HG03520 (cell line): Measurements from ENCODE around the gene PARD3B.

Experiments used
- ATAC-seq: cut with Tn5 transposase; IDR thresholded peaks from one replicate; pipeline ENCODE4 v1.9.1; 2021; ENCODE audit warnings: mild to moderate bottlenecking, moderate library complexity; ENCODE audit not compliant: unreplicated experiment

The PARD3B gene

DNA sequence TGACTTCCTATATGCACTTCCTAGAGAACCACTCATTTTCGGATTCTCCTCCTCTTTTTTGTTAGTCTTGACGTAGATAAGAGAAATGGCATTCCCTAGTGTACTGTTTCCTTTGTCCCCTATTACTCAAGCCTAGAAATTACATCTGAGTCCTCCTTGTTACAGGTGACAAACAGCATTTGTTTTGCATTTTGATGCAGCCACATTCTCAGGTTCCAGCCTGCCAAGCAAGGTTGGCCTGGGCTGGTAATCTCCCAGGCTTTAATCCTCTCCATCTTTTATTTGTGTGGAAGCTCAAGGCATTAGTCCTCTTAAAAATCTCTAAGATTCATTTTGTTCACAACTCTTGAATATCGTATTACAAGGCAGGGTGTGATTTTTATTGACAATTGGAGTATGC is 819.0 kb downstream of the PARD3B start:
- no peak for ATAC-seq

DNA sequence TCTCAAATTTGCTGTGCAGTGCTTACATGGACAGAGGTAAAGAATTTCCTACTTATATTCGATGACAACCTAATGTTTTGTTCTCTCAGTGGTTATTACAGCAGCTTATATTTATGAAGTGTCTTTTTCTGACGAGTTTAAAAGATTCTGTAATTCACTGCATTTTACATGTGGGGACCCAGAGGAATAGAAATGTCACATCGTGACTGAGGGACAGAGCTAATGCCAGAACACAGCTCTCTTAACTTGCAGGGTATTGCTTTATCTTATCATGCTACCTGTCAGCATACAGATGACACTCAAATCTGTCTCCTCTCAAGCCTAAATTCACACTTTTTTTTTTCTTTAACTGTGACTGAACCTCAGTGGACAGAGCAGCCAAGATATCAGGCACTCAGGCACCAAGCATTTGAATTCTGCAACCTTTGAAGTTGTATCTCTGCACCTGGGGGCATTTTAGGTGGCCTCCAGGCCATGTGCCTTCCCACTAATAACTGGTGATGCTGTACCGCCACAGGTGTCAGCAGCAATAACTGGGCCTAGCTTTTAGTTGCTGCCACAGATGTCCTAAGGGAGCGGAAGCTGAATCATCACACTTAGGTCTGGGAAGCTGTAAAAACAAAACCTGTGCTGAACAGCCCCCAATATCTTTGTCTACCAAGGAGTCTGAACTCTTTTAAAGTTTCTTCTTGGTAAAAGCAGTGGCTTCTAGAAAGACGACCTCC is 821.2 kb downstream of the PARD3B start:
- no peak for ATAC-seq

DNA sequence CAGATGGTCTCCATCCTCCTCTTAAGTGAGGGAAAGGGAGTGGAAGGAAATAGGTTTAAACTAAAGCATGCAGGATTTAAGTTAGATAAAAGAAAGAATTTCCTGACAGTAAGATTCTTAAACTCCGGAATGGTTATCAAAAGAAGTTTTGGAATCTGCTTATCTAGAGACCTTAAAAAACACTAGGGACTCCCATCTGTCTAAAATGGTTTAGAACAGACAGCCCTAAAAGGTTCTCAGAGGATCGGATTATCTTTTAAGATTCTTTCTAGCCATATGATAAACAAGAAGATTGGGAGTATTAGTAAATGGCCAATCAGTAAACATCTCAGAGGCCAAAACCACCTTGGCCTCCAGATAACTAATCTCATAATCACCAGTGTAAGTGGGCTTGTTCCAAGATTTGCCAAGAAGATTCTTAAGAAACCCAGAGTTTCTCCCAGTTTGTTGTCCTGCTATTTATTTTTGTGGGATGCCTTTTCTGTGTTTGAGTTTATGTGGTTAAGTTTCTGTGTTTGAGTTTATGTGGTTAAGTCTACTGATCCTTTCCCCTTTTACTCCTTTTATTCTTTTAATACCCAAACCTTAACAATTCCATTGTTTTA is 822.2 kb downstream of the PARD3B start:
- no peak for ATAC-seq

DNA sequence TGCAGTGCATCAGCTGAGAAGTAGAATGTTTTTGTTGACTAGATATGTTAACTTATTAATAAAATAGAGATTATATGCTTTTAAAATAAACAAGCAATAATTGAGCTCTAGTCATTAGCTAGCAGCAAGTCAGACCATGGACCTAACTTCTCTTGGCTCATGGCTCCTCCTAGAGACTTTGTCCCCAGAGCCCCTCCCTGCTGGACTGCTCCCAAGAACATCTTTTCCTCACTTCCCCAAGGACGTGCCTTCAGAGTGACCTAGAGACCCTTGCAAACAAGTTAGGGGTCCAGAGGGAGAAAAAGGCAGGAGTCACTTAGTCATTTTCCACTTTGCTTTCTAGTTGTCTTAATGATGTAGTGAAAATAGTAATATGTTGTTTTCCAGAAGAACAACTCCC is 824.5 kb downstream of the PARD3B start:
- ATAC-seq, result no peak

DNA sequence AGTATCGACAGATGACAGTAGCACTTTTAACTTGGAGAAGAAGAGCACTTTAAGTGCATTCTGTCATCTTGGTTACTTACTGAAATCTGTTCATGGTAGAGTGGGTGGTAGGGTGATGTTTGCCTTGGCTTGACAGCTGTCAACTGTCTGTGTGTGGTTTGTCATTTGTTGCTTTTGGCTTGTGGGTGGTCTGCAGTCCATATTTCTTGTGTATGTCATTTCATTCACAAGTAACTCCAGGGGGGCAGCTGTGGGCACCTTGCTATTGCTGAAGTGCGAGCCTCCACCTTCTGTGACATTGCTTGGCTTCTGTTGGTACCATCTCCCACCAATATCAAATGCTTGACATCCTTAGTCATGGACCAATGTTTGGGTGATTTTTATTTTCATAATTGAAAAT is 825.5 kb downstream of the PARD3B start:
- no peak for ATAC-seq

DNA sequence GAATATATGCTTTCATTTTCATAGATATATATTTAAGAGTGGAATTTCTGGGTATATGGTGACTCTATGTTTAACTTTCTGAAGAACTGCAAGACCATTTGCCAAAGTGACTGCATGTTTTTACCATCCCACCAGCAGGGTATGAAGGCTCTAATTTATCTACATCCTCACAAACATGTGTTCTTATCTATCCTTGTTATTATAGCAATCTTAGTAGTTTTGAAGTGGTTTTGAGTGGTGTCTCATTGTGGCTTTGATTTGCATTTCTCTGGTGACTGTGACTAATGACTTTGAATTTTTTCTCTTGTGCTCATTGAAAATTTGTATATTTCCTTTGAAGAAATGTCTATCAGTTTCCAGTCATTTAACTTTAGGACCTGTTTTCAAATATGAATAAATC is 826.9 kb downstream of the PARD3B start:
- ATAC-seq, result no peak

DNA sequence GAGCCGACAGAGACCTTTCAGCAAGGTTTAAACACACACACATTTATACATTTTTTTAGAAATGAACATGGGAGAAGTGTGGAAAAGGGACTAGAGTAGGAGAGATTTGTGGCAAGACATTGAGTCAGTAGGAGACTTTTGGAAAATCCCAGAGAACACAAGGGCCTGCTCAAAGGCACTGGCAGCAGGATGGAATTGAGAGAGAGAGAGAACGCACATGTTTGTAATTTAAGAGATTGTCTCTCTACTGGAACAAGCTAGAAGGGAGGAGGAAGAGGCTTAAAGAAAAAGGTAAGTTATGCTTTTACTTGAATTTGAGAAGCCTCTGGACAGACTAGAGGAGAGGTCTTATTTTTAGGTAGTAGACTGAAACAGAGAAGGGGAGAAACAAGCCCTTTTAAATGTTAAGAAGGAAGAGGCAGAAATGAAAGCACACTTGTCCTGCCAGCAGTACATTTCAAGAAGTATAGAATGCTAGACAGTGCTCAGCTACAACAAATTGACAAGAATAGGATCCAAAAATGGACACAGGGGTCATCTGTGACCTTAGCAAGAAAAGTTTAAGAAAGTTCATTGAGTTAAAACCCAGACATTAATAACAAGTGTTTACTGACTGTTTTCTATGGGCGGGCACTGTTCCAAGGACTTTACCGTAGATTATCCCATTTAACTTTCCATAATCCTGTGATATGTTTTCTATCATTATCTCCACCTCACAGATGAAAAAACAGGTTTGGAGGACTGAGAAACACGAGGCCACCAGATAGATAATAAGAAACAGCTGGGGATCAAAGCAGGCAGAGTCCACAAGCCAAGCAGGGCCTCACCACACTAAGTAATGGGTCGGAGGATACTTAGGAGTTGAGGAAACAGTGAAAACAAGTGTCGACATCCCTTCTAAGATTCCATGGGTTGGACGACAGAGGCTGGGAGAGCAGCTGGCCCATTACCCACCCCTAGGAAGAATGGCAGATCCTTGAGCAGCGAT is 830.5 kb downstream of the PARD3B start:
- no peak for ATAC-seq

DNA sequence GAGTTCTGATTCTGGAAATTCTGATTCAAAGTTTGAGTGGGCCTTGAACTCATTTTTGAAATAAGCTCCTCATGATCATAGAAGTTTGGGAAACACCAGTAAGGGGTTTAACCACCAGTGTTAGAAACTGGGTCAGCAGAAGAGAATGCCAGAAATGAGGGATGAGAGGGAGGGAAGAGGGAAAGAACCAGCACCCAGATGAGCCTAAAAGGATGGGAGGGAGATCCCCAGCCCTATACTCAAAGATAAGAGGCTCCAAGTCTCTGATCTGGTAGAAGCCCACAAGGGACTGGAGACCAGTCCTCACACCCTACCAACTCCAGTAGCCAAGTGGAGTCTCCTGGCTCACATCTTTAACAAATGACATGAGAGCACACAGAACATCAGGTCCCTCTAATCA is 832.0 kb downstream of the PARD3B start:
- no peak for ATAC-seq

DNA sequence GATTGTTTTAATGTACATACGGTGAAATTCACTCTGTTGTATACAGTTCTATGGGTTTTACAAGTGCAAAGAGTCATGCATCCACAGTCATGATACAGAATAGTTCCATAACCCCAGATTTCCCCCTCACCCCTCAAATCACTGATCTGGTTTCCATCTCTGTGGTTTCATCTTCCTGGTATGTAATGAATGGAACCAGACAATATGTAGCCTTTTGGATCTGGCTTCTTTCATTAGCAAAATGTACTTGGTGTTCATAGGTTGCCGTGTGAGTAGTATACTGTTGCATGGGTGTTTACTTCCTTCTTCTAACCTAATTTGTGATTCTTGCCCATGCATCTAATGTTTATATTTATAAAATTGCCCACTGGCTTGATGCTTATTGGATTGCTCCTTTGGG is 838.3 kb downstream of the PARD3B start:
- ATAC-seq, result no peak

DNA sequence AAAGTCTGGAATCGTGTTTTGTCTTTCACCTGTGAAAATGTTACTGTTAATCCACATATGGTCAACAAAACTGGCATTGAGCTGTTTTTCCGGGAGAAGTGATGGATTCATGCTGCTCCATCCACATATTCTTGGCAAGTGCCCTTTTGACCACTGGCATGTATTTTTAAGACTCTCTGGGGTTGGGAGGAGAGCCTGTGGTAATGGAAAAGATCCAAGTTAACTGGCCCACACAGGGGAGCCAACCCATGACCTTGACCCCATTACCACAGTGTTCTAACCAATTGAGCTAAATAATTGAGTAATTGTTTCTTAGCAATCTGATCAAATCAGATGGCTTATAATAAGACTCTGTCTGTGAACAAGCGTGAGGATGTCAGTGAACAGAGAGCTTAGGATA is 840.8 kb downstream of the PARD3B start:
- ATAC-seq, result no peak

DNA sequence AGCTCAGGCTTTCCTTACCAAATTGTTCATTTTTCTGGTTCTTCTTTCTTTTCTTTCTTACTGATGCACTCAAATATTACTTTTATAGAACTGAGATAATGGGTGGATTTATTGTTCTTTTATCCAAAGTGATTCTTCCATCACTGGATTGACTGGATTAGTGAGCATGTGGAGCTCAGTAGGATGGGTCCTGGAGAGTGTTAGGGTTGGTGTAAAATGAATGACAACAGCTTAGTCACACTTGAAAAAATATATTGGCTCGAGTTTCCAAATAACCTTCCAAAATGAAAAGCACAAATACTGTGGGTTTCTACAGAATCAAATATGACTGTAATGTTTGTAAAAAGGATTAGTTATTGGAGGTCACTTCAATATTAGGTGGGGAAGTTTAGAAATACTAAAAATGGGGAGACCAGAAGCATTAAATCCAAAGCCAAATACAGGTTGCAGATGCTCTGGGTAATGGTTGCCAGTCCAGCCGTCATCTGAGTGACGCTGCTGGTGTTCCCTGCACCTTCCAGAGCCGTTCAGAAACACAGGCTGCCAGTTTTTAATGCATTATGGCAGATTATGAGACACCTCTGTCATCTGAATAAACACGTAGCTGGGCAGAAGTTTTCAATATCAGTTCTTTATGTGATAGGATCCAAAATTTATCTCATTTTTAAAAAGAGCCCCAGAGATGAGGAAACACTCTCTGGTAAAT is 842.2 kb downstream of the PARD3B start:
- no peak for ATAC-seq

DNA sequence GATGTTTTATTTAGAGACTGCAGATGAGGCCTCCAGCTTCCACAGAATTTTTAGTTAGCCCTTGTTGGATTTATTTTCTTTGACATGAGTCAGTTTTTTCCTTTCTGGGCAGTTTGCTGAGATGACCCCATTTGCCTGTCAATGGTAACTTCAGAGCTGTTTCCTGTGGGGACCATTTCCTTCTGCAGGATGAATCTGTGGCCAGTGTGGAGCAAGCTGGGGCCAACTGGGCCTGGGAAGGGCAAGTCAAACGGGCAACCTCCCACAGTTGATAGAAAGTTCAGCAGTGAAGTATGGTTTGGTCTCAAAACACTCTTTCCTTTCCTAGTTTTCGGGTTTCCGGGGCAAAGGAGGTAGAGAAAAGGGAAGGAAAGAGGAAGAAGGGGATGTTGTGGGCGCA is 845.6 kb downstream of the PARD3B start:
- no peak for ATAC-seq

DNA sequence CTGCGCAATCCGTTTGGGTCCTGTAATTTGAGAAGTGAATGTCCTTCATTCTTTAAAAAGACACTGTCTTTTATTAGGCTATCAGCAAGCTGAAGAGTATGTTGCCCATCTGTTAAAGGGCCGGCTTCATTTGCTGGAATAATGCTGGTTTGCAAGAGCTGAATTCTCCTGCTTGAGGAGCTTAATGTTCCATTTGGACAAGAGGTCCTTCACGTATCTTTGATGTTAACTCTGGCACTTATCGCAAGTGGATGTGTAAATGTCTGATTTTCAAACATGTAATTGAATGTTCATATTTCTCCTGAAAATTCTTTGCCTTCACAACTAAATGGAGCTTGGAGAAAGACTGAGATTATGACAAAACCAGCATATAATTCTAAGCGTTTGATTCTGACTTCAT is 856.2 kb downstream of the PARD3B start:
- no peak for ATAC-seq

DNA sequence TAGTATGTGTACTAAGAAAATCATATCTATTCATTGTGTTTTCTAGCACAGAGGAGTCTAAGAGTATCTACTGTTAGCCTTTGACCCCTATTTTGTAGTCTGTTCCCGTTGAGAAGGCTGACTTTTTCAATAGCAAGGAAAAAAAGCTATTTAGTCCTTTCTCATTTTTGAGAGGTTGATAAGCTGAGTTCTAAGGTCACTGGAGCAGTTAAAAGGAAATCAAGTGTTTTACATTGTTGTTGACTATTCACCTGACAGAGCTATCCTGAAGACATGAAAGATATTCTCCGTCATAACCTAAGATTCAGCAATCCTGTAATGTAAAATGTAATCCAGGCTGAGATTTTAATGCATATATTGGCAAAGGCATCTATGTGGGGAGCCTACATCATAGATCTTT is 856.7 kb downstream of the PARD3B start:
- no peak for ATAC-seq

DNA sequence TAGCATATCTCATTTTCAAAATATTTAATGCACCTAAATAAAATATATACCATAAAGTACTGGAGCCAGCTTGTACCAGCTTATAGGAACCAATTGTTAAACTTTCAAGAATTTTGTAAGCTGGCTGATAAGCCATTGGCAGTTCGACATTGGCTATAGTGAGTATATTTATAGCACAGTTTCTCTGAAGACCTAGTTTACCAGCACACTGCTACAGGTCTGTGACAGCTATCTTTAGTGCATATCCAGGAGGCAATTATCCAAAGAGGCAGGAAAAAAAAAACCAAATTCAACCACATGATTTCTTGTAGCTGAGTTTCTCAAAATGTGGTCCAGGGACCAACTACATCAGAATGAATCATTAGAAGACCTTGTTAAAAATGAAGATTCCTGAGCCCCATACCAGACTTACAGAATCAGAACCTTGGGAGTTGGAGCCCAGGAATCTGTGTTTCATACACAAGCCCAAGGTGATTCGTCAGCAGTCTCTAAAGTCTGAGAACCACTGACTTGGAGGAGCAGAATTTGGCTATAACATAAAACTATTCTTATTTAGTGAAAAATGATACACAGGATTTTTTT is 858.1 kb downstream of the PARD3B start:
- no peak for ATAC-seq

DNA sequence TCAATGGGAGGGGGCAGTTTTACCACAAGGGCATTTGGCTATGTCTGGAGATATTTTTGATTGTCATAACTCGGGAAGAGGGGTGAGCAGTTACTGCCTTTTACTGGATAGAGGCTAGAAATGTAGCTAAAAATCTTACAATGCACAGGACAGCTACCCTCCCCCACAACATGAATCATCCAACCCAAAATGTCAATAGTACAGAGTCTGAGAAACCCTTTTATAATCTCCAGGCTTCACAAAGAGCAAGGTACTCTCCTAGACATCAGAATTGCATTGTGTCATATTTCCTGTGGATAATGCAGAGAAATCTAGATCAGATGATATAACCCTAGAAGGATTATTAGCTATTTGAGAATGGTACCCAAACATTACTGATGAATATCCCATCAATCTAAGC is 859.9 kb downstream of the PARD3B start:
- ATAC-seq, result no peak

DNA sequence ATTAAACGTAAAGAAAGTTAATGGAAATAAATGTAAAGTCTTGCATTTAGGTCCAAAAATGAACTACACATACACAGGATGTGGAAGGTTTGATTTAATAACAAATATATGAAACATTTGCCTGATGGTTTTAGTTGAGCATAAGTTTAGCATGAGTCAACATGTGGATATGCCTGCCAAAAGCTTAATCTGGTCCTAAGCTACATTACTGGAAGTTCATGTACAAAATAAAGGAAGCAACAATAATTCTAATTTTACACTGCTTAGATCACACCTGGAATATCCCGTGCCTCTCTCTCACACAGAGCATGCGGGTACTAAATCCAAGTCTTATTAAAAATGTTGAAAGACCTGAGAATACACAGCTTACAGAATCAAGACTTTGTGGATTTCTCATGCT is 860.5 kb downstream of the PARD3B start:
- ATAC-seq, result no peak

DNA sequence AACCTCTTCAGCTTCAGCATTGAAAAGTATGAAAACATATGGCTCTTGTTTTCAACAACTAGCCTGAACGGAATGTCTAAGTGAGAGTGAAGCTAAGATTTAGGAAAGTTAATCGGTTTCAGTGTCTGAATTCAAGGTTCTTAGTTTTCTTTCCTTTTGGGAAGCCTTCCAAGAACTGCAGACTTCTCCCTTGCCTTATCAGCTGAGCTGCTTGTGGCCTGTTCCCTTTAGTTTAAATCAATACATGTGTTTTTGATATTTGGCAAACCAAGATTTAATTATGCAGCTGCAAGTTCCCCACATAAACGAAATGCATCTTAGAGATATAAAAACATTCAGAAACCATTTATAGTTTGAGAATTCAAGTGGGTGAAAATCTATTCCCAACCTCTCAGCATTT is 862.7 kb downstream of the PARD3B start:
- no peak for ATAC-seq

DNA sequence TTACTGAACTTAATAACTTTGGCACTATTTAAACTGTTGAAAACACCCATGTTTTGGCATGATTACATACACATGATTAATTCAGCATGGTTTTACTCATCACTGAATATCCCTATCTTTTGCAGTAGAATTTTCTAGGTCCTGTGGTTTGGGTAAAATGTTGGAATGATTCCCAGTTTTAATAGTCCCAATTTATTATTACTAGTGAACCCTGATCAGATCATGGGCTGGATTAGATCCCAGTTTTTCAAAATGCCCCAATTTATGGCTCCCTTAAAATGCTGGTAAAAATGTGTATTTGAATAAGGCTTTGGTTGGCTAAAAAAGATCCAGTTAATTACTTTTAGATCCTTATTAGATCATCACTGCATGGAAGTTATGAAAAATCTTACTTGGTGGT is 863.4 kb downstream of the PARD3B start:
- ATAC-seq, result no peak

DNA sequence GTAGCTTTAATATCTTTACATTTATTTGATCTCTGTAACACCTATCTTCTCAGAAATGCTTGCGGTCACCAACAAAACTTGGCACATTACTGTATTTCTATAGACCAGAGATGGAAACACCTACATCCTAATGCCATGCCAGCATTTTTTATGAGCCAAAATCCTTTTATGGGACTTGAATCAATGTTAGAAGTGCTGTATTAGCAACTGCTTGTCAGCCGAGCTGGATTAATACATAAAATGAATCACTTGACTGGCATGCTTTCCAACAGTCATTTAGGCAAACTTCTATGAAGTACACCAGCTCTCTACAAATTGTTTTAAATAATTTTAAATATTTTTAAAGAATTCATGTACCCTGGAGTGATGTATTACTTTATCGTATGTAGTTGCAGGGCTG is 864.1 kb downstream of the PARD3B start:
- no peak for ATAC-seq

DNA sequence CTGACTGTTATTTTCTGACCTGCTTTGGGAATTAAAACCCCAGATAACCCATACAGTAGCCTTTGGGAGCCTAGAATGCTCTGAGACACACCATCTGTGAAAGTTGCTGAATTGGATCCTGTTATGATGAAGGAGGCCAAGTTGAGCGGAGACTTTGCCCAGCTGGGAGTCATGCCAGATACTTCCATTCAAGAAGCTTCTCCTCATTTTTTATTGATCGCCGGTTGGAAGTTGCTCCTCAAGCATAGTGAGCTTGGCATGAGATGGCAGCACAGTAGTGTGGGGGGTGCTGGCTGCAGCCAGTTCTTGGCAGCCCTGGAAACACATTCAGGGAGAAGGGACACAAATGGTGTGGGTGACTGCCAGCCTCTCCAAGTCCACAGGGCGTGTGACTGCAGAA is 866.3 kb downstream of the PARD3B start:
- no peak for ATAC-seq
